GM12878 (cell line): ENCODE measurements around the gene SLC25A41. TPM values are rescaled to one million over a fixed set of nuclear protein-coding genes. Genes with fewer than 3 reads are reported as not detected.

Experiments used
- ATAC-seq: fragments of 200-7000 bp; cut with Tn5 transposase; 3 replicates; pipeline ENCODE4 v1.9.1; 2020; ENCODE audit warnings: mild to moderate bottlenecking, moderate library complexity
- BruUV-seq: library from RNA; stranded (reverse); fragments of 400-500 nt; replicated peaks from 2 replicates; lab custom pipeline; 2021; lab: Mats Ljungman, UMichigan
- CTCF ChIA-PET: fragments of 300-600 bp; sonication (Branson Sonifier 250); formaldehyde crosslinking; extraction: SDS; loops from one replicate; lab custom pipeline; 2021; ENCODE audit warnings: inconsistent platforms; lab: Yijun Ruan, JAX
- POLR2A ChIA-PET: fragments of 350-600 bp; formaldehyde crosslinking; extraction: SDS; loops from one replicate; lab custom pipeline; 2021; ENCODE audit warnings: inconsistent platforms; lab: Charles Lee
- RAD21 ChIA-PET: fragments of 300-600 bp; sonication (Branson Sonifier 250); formaldehyde crosslinking; loops from one replicate; lab custom pipeline; 2023; ENCODE audit warnings: antibody characterized with exemption; ENCODE audit not compliant: unreplicated experiment; lab: Charles Lee
- SMC1A ChIA-PET: fragments of 300-600 bp; sonication (Branson Sonifier 250); formaldehyde crosslinking; loops from one replicate; lab custom pipeline; 2023; ENCODE audit not compliant: unreplicated experiment, uncharacterized antibody; lab: Charles Lee
- DNase-seq: peaks from one replicate; pipeline ENCODE4 v3.0.0-alpha.2; 2011; ENCODE audit warnings: low read depth, low spot score
- FAIRE-seq: peaks from 3 replicates; lab custom pipeline; 2011; peaks lifted over from hg19 to GRCh38; lab: Jason Lieb, UNC
- H2AFZ ChIP-seq: 2 replicates; pipeline ENCODE4 v1.6.0; 2011; ENCODE audit warnings: low read depth, low read length, control low read depth; ENCODE audit not compliant: control insufficient read depth
- H3K27ac ChIP-seq: 2 replicates; pipeline ENCODE4 v1.5.1; 2011; ENCODE audit warnings: control low read depth; ENCODE audit not compliant: control insufficient read depth, insufficient read depth
- H3K27me3 ChIP-seq, 2 experiments: replicated peaks in 1 of 2; 2 replicates each; pipeline versions ENCODE4 v1.6.0 to v1.6.1; 2011; ENCODE audit warnings: low read length in 1 of 2; ENCODE audit not compliant: control insufficient read depth in 2 of 2, insufficient read depth in 2 of 2
- H3K36me3 ChIP-seq, 2 experiments: 2 replicates each; pipeline ENCODE4 v1.5.1; 2011; ENCODE audit warnings: low read length in 1 of 2; ENCODE audit not compliant: control insufficient read depth in 2 of 2, insufficient read depth in 2 of 2
- H3K4me1 ChIP-seq: 2 replicates; pipeline ENCODE4 v1.6.1; 2011; ENCODE audit warnings: mild to moderate bottlenecking, low read length, moderate library complexity, mixed read lengths; ENCODE audit not compliant: control insufficient read depth, insufficient read depth
- H3K4me2 ChIP-seq: 2 replicates; pipeline ENCODE4 v1.6.0; 2011; ENCODE audit warnings: control low read depth; ENCODE audit not compliant: control insufficient read depth, insufficient read depth
- H3K4me3 ChIP-seq: fragments of 200-600 bp; sonication (generic); 2 replicates; pipeline ENCODE4 v1.5.1; 2016
- H3K79me2 ChIP-seq: 2 replicates; pipeline ENCODE4 v1.6.0; 2011; ENCODE audit warnings: low read length; ENCODE audit not compliant: control insufficient read depth, insufficient read depth
- H3K9ac ChIP-seq: 2 replicates; pipeline ENCODE4 v1.8.0; 2011; ENCODE audit warnings: low read length, control low read depth, mixed read lengths; ENCODE audit not compliant: control insufficient read depth, insufficient read depth
- H3K9me3 ChIP-seq: replicated peaks from 3 replicates; pipeline ENCODE4 v1.5.1; 2011; ENCODE audit warnings: mild to moderate bottlenecking, low read length; ENCODE audit not compliant: control insufficient read depth, insufficient read depth
- H4K20me1 ChIP-seq: 2 replicates; pipeline ENCODE4 v1.6.0; 2011; ENCODE audit not compliant: control insufficient read depth, insufficient read depth
- CREM ChIP-seq: IDR thresholded peaks from 2 replicates; pipeline ENCODE4 v1.6.1; 2014; ENCODE audit warnings: antibody characterized with exemption, low read depth
- DPF2 ChIP-seq: fragments of 450-650 bp; IDR thresholded peaks from 2 replicates; pipeline ENCODE4 v1.6.1; 2017; ENCODE audit warnings: mild to moderate bottlenecking
- HDAC2 ChIP-seq: fragments of 200-600 bp; sonication (generic); IDR thresholded peaks from 2 replicates; pipeline ENCODE4 v1.6.1; 2017
- IKZF2 ChIP-seq, 2 experiments: fragments of 450-650 bp; IDR thresholded peaks; 2 replicates each; pipeline ENCODE4 v1.6.1; 2017; ENCODE audit warnings: mild to moderate bottlenecking in 2 of 2, moderate library complexity in 2 of 2
- MEF2B ChIP-seq: fragments of 450-650 bp; IDR thresholded peaks from 2 replicates; pipeline ENCODE4 v1.6.1; 2018; ENCODE audit warnings: mild to moderate bottlenecking, moderate library complexity; ENCODE audit not compliant: partially characterized antibody, poor library complexity, severe bottlenecking
- MXI1 ChIP-seq: fragments of 150-350 bp; IDR thresholded peaks from 2 replicates; pipeline ENCODE4 v1.6.1; 2011; ENCODE audit warnings: low read depth, mild to moderate bottlenecking, inconsistent platforms, low read length, improper control_type of control experiment
- MYC ChIP-seq: IDR thresholded peaks from 2 replicates; pipeline ENCODE4 v1.6.1; 2011; ENCODE audit warnings: mild to moderate bottlenecking, low read length, moderate library complexity, inconsistent platforms; ENCODE audit not compliant: insufficient read depth, insufficient replicate concordance, insufficient read length, severe bottlenecking
- NFIC ChIP-seq: IDR thresholded peaks from 2 replicates; pipeline ENCODE4 v1.6.1; 2012; ENCODE audit warnings: low read depth, mild to moderate bottlenecking, inconsistent platforms, low read length, moderate library complexity
- PML ChIP-seq: IDR thresholded peaks from 2 replicates; pipeline ENCODE4 v1.6.1; 2012; ENCODE audit warnings: low read length, inconsistent platforms
- POU2F2 ChIP-seq: IDR thresholded peaks from 3 replicates; pipeline ENCODE4 v1.6.1; 2011; ENCODE audit warnings: low read depth, mild to moderate bottlenecking, low read length, borderline replicate concordance
- RAD21 ChIP-seq: IDR thresholded peaks from 2 replicates; pipeline ENCODE4 v1.6.1; 2011; ENCODE audit warnings: mild to moderate bottlenecking, low read depth, low read length, moderate library complexity; ENCODE audit not compliant: insufficient read depth
- SIN3A ChIP-seq: IDR thresholded peaks from 2 replicates; pipeline ENCODE4 v1.6.1; 2012; ENCODE audit warnings: low read depth, low read length, improper control_type of control experiment
- SMAD5 ChIP-seq: IDR thresholded peaks from 2 replicates; pipeline ENCODE4 v1.6.1; 2016; ENCODE audit warnings: antibody characterized with exemption, low read depth
- SMC3 ChIP-seq: IDR thresholded peaks from 2 replicates; pipeline ENCODE4 v1.6.1; 2011; ENCODE audit warnings: low read length, improper control_type of control experiment, borderline replicate concordance
- SUPT20H ChIP-seq: IDR thresholded peaks from 2 replicates; pipeline ENCODE4 v1.6.1; 2011; ENCODE audit warnings: low read depth, mild to moderate bottlenecking, low read length, moderate library complexity, borderline replicate concordance; ENCODE audit not compliant: control insufficient read depth
- TCF12 ChIP-seq: IDR thresholded peaks from 2 replicates; pipeline ENCODE4 v1.6.1; 2011; ENCODE audit warnings: low read depth, mild to moderate bottlenecking, low read length
- WGBS: methylation state at CpG from one replicate; pipeline ENCODE4 v1.1.6; 2016; ENCODE audit warnings: low lambda C conversion rate; ENCODE audit not compliant: insufficient replicate concordance, insufficient coverage; ENCODE audit errors: missing lambda C conversion rate; 5-methylcytosine and 5-hydroxymethylcytosine counted together
- in situ Hi-C: fragments of 300-500 bp; cut with MboI; formaldehyde crosslinking; loops from 9 replicates; pipeline ENCODE4 v1.14.3; 2018; ENCODE audit warnings: mixed read lengths
- intact Hi-C: fragments of 100-400 bp; cut with micrococcal nuclease; formaldehyde crosslinking; loops from one replicate; pipeline ENCODE4 v1.14.2; 2022; ENCODE audit not compliant: unreplicated experiment
- polyA plus RNA-seq, 11 experiments: library from polyadenylated mRNA; depleted of rRNA in 4 of 11; unstranded in 6 of 11; stranded (reverse) in 5 of 11; fragments of >200 nt; fragmentation: Nextera tagmentation in 4 of 11; fragmentation: Illumina TruSeq in 1 of 11; extraction: Ambion mirVana in 4 of 11; extraction: Trizol in 1 of 11; gene quantifications; 1 replicate in 1 of 11; 2 replicates in 10 of 11; pipeline versions ENCODE4 v1.2.1 to v1.2.3, GENCODE V29; 2011 to 2016; ENCODE audit warnings: inconsistent platforms in 2 of 11, missing spikeins in 2 of 11, low read depth in 1 of 11
- total RNA-seq, 4 experiments: library from RNA; depleted of rRNA in 3 of 4; stranded (reverse); fragments of >200 nt in 3 of 4; fragmentation: Illumina TruSeq in 1 of 4; extraction: Trizol in 1 of 4; gene quantifications; 2 replicates each; pipeline versions ENCODE4 v1.2.1 to v1.2.3, GENCODE V29; 2013 to 2021
- TF ChIP-seq, protein P1 (sequence below): IDR thresholded peaks from 2 replicates; pipeline ENCODE4 v1.6.1; 2011; ENCODE audit warnings: mild to moderate bottlenecking, low read depth, low read length, moderate library complexity; ENCODE audit not compliant: insufficient replicate concordance
- TF ChIP-seq, protein P2 (sequence below): IDR thresholded peaks from 2 replicates; pipeline ENCODE4 v1.6.1; 2012; ENCODE audit warnings: low read depth, low read length, improper control_type of control experiment
- TF ChIP-seq, protein P3 (sequence below): IDR thresholded peaks from 2 replicates; pipeline ENCODE4 v1.6.1; 2011; ENCODE audit warnings: low read depth, low read length, improper control_type of control experiment, borderline replicate concordance
- TF ChIP-seq, protein P4 (sequence below): fragments of 450-650 bp; IDR thresholded peaks from 2 replicates; pipeline ENCODE4 v1.6.1; 2017; ENCODE audit warnings: borderline replicate concordance

Gene SLC25A41
- total and polyA plus RNA-seq, 10 of the 15 experiments (the other 5 are each of a cell fraction or from before 2014, with no cell fraction given), result 0.23 to 1.2 (median 0.43) TPM; not detected in 2

DNA sequence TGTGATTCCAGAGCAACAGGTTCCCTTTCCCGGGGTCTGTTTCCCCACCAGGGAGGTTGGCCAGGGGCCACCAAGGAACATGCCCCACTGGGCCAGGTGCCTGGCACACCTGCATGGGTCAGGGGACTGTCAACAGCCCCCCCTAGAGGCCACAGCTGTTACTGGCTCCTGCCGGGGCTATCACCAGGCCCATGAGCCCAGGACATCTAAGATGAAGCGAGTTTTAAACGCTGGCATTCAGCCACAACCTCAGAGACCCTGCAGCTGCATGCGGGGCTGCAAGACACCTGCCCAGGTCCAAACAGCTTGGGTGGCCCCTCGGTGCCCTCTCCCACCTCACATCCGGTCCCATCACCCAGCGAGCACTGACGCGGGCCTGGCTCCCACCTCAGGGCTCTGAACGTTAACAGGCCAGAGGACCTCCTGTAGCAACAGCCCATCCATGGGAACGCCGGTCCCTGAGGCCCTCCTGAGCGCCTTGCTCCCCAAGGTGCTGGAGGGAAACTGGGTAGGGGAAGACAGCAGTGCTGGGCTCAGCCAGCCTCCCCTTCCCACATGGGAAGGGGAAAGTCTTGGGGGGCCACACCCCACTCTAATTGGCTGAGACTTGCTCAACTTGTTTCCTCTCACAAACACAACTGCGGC lies 21.0 kb downstream of the SLC25A41 start:
- POLR2A ChIA-PET, result no interaction called here
- no TSS peak for BruUV-seq
- TF ChIP-seq CREM (no peak), DPF2 (no peak), MYC (no peak), PML (peak; percentile 27; the same call in 1 of the 2 replicates), SMAD5 (peak; percentile 45; the same call in 1 of the 2 replicates), RAD21 (peak; percentile 44; the same call in 1 of the 2 replicates), IKZF2 (IDR thresholded peaks at IDR 0.05) (no peak), SUPT20H (no peak), MXI1 (no peak), SIN3A (no peak), POU2F2 (0 out of 3 replicates have a peak, but pooled peaks have one; percentile 8), TCF12 (0 out of 2 replicates have a peak, but pooled peaks have one; percentile 24), HDAC2 (no peak), NFIC (no peak), SMC3 (peak; percentile 22; the same call in 1 of the 2 replicates), MEF2B (no peak)
- TF ChIP-seq, protein P1, sequence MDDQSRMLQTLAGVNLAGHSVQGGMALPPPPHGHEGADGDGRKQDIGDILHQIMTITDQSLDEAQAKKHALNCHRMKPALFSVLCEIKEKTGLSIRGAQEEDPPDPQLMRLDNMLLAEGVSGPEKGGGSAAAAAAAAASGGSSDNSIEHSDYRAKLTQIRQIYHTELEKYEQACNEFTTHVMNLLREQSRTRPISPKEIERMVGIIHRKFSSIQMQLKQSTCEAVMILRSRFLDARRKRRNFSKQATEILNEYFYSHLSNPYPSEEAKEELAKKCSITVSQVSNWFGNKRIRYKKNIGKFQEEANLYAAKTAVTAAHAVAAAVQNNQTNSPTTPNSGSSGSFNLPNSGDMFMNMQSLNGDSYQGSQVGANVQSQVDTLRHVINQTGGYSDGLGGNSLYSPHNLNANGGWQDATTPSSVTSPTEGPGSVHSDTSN, result no peak
- TF ChIP-seq, protein P2, sequence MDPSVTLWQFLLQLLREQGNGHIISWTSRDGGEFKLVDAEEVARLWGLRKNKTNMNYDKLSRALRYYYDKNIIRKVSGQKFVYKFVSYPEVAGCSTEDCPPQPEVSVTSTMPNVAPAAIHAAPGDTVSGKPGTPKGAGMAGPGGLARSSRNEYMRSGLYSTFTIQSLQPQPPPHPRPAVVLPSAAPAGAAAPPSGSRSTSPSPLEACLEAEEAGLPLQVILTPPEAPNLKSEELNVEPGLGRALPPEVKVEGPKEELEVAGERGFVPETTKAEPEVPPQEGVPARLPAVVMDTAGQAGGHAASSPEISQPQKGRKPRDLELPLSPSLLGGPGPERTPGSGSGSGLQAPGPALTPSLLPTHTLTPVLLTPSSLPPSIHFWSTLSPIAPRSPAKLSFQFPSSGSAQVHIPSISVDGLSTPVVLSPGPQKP, result no peak
- TF ChIP-seq, protein P3, sequence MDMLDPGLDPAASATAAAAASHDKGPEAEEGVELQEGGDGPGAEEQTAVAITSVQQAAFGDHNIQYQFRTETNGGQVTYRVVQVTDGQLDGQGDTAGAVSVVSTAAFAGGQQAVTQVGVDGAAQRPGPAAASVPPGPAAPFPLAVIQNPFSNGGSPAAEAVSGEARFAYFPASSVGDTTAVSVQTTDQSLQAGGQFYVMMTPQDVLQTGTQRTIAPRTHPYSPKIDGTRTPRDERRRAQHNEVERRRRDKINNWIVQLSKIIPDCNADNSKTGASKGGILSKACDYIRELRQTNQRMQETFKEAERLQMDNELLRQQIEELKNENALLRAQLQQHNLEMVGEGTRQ, result no peak
- TF ChIP-seq, protein P4, sequence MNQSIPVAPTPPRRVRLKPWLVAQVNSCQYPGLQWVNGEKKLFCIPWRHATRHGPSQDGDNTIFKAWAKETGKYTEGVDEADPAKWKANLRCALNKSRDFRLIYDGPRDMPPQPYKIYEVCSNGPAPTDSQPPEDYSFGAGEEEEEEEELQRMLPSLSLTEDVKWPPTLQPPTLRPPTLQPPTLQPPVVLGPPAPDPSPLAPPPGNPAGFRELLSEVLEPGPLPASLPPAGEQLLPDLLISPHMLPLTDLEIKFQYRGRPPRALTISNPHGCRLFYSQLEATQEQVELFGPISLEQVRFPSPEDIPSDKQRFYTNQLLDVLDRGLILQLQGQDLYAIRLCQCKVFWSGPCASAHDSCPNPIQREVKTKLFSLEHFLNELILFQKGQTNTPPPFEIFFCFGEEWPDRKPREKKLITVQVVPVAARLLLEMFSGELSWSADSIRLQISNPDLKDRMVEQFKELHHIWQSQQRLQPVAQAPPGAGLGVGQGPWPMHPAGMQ, result no peak

More for the DNA sequence above, 21.0 kb downstream of the SLC25A41 start:
- H3K4me3 ChIP-seq, result no peak overlapping the region
- H3K9ac ChIP-seq, result no peak overlapping the region
- H3K4me2 ChIP-seq, result no peak overlapping the region
- H3K36me3 ChIP-seq, result peaks cover 8 to 25% of the 10 kb centered on the region in 2 experiments; a peak in 3 of 4 replicates
- no peak for FAIRE-seq
- no peaks in the 10 kb centered on the region for H3K4me1 ChIP-seq
- no peak overlapping the region for H2AFZ ChIP-seq
- ChIA-PET SMC1A (no interaction called here), CTCF (interaction anchor here (0.6 to 1.9 kb wide), 3 partner anchors 11 to 286 kb away, joined by 3 to 5 read pairs (median 3); no protein-coding TSS in a partner anchor), RAD21 (no interaction called here)
- H3K27ac ChIP-seq, result no peak overlapping the region
- in situ Hi-C loops (no loop called here), intact Hi-C loops (no loop called here)
- no peaks in the 10 kb centered on the region for H3K27me3 ChIP-seq
- no peak for DNase-seq
- H3K79me2 ChIP-seq, result no peaks in the 10 kb centered on the region
- no peaks in the 10 kb centered on the region for H3K9me3 ChIP-seq
- ATAC-seq, result peak; percentile 84
- 77% methylated on average over 15 of the region's 15 CpGs for WGBS
- no peaks in the 10 kb centered on the region for H4K20me1 ChIP-seq
